ES-I3 (cell line): ENCODE data around the gene GON7.

Source experiments
- H3K36me3 ChIP-seq: 2 replicates; pipeline ENCODE4 v1.6.1; 2013; ENCODE audit warnings: mild to moderate bottlenecking, low read length, control low read depth, moderate library complexity; ENCODE audit not compliant: insufficient read depth
- H3K4me1 ChIP-seq: 2 replicates; pipeline ENCODE4 v1.6.1; 2013; ENCODE audit warnings: mild to moderate bottlenecking, control low read depth, low read length; ENCODE audit not compliant: insufficient read depth
- H3K9ac ChIP-seq: 2 replicates; pipeline ENCODE4 v1.6.1; 2013; ENCODE audit warnings: low read depth, mild to moderate bottlenecking, low read length, moderate library complexity
- H3K9me3 ChIP-seq: 2 replicates; pipeline ENCODE4 v1.6.1; 2013; ENCODE audit warnings: mild to moderate bottlenecking, low read length, moderate library complexity; ENCODE audit not compliant: control insufficient read depth, insufficient read depth

The GON7 gene

DNA sequence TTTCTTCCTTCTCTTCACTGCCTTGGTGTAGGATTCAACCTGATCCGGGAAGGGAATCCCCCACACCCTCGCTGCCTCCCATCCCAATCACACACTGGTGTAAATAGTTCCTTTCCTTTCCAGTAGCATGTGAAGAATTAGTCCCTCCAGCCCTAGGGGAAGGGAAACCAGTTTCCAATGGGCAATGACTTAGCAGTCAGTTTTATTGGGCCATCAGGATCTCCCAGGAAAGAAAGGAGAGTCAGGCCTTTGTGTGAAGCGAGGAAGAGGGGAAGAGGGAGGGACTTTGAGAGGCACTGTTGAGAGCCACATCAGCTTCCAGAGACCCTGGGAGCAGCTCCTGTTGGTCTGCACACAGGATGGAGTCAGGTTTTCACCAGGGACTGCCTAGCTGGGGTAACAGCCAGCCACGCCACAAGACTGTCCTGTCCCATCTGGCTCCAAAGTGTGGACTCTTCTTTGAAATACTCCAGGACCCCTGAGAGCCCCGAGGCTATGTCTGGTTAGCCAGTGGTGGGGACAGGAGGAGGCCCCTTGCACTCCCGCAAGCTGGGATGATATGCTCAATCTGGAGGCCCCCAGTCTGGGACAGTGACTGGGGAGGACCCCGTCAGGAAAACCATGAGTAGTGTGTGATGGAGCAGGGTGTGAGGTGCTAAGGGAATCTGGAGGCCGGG lies 50.0 kb downstream of the GON7 start:
- H3K9me3 ChIP-seq: no peaks in the 10 kb centered on the region
- no peak overlapping the region for H3K9ac ChIP-seq
- no peaks in the 10 kb centered on the region; the same call in 1 of the 2 replicates for H3K4me1 ChIP-seq
- no peaks in the 10 kb centered on the region for H3K36me3 ChIP-seq

DNA sequence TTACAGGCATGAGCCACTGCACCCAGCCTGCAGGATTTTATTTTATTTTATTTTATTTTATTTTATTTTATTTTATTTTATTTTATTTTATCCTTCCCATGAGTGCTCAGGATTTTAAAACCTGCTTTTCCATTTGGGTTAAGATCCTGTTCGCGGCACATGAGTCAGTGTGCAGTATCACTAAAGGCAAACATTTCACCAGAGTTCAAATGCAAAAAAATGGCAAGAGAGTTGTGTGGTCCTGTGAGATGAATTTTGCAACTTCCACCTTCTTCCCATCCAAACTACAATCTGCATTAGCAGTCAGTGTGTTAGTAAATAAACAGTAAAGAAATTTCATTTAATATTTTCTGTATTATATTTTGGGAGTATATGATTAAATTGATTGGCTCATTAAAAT lies 51.2 kb downstream of the GON7 start:
- H3K36me3 ChIP-seq: no peaks in the 10 kb centered on the region
- no peak overlapping the region for H3K9ac ChIP-seq
- H3K4me1 ChIP-seq: peaks cover 2% of the 10 kb centered on the region
- no peaks in the 10 kb centered on the region for H3K9me3 ChIP-seq

DNA sequence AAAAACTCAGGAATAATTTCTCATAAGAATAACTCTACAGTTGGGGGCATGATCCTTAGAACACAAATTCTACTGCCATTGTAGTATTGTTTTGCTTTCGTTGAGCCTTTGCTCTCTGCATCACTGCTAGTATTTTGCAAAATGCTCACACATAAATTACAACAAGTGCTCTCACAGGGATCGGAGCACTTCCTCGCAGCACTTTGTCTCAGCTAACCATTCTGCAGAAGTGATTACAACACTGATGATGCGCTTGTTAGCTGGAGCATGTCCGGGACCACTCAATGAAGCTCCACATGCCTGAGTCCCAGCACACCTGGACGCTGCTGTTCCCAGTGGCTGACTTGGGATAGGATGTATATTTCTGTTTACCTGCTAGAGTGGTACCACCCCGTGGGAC lies 53.7 kb downstream of the GON7 start:
- no peaks in the 10 kb centered on the region for H3K36me3 ChIP-seq
- peaks cover 7% of the 10 kb centered on the region for H3K4me1 ChIP-seq

More for the DNA sequence above, 53.7 kb downstream of the GON7 start:
- Histone ChIP-seq H3K9me3 (no peaks in the 10 kb centered on the region), H3K9ac (no peak overlapping the region)
